GM12873 (cell line): ENCODE data around the gene ACSS1.

ENCODE experiments used
- CTCF ChIP-seq: IDR thresholded peaks from 2 replicates; pipeline ENCODE4 v1.5.1; 2012; ENCODE audit warnings: low read depth, mild to moderate bottlenecking, moderate library complexity, low read length, control low read depth; ENCODE audit not compliant: insufficient read depth; ENCODE audit errors: missing control alignments

The ACSS1 gene

GRCh38 chr20:24995741-24996448 is 62.0 kb downstream of the ACSS1 start:
- no peak for TF ChIP-seq CTCF

DNA sequence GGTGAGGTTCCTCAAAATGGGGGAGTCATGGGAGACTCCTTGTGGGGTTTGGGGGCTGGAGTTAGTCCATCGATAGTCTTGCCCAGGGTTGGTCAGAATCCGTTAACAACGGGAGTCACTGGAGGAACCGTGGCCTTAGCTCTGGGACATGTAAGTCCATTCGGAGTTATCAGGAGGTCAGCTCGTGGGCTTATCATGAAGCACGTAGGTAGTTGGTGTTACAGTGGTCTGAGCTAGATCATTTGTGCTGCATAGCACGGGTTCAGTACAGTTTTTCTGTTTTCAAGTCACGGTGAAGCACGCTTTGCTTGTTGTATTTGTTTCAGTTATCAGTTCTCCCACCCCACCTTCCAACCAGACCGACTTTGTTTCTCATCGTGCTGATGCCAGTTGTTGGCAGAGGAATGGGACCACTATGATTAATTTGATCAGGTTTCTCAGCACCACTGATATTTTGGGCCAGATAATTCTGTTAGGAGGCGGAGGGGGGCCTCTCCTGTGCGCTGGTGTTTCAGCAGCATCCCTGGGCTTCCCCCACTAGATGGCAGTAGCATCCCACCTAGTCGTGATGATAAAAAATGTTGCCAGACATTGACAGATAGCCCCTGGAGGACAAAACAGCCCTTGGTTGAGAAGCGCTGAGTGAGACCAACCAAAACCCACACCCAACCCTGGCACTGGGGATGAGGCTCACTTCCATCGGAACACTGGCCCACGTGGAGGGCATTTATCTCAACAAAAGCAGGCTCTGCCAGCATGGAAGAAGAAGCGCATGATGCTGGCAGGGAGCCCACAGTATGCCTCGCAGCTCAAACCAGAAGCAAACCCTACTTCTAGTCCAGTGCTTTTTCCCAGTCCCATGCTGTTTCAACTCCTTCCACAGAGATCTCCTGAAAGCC is 63.2 kb downstream of the ACSS1 start:
- peak; percentile 88 for TF ChIP-seq CTCF

DNA sequence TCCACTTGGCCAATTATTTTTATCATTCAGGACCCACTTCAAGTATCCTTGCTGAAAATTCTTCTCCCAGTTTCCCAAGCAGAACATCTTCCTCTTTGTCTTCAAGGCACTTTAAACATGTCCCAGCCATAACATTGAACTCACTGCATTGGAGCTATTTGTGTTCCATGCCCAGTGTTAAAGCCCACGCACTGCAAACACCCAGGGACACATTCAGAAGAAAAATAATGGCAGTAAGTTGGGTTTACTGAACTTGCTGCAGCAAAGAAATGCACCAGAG is 63.8 kb downstream of the ACSS1 start:
- TF ChIP-seq CTCF, result no peak

- TF ChIP-seq CTCF, result peak; percentile 9
Observed at GRCh38 chr20:24993337-24994185, 64.4 kb downstream of the ACSS1 start.

DNA sequence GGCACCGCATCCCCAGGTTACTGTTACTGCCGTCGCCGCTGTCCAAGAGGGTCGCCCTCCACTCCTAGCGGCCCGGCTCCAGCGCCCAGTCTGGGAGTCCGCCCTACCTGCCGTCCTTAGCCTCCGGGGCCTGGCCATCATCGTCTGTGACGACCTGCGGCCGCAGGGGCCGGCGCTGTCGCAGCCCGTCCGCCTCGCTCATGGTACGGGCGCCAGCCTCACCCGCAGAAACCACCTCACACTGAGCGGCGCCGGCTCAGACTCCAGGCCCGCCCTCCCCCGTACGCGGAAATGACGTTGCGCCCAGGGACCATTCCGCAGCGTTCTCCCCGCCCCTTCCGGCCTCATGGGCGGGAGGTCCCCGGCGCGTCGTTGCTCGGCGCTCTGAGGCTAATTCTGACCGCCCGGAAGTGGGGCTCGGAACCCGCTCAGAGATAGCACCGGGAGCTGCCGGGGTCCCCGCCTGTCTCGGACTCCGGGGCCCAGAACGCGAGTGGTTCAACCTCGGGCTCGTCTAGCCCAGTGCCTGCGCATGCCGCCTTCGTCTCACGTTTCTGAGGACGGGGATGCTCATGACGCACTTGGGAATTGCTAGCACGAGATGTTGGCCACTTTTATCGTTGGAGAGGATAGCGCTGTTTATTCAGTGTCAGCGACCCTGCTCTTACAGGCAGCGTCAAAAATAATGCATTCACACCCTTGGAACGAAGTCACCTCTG is 65.3 kb downstream of the ACSS1 start, which contains the start of gene APMAP:
Gene APMAP, minus strand, starts transcription at position 265 of the 719 bp plus-strand sequence. Its CDS starts 63 bp downstream, at position 202.
- no peak for TF ChIP-seq CTCF

GRCh38 chr20:24991897-24992486 is 65.9 kb downstream of the ACSS1 start:
- TF ChIP-seq CTCF, result no peak
